Gastrocnemius medialis (tissue), 4 donors: ENCODE results near the gene NDUFB7.

Experiments used
- CTCF ChIP-seq, 5 experiments: fragments of 450-650 bp in 3 of 5; fragments of 200-600 bp in 2 of 5; sonication (generic) in 2 of 5; IDR thresholded peaks in 4 of 5; conservative IDR thresholded peaks in 1 of 5; 1 replicate in 4 of 5; 2 replicates in 1 of 5; pipeline ENCODE4 v1.5.1; 2016 to 2019; ENCODE audit warnings: antibody characterized with exemption in 5 of 5, mild to moderate bottlenecking in 3 of 5, moderate library complexity in 3 of 5
- POLR2A ChIP-seq, 2 donors: fragments of 450-650 bp; IDR thresholded peaks; one replicate each; pipeline ENCODE4 v1.6.1; 2017; ENCODE audit warnings: antibody characterized with exemption in 2 of 2, mild to moderate bottlenecking in 2 of 2, moderate library complexity in 2 of 2

- TF ChIP-seq CTCF (IDR thresholded peaks at IDR 0.05 in 4 of 5, conservative IDR thresholded peaks at IDR 0.05 in 1 of 5): no peak
- no peak for TF ChIP-seq POLR2A (IDR thresholded peaks at IDR 0.05)
Observed at GRCh38 chr19:14517446-14517839, 54.4 kb downstream of the NDUFB7 start.
